HG03558 (cell line): Measurements from ENCODE around the gene PCNT.
"Not testable (repeated sequence)": the region's sequence is repeated elsewhere in the genome, so short reads cannot be mapped to it uniquely, and the experiment has no call there.

Experiments
- ATAC-seq: cut with Tn5 transposase; IDR thresholded peaks from one replicate; pipeline ENCODE4 v1.9.1; 2021; ENCODE audit warnings: moderate number of reproducible peaks; ENCODE audit not compliant: unreplicated experiment; ENCODE audit errors: extremely low read depth

Gene PCNT

DNA sequence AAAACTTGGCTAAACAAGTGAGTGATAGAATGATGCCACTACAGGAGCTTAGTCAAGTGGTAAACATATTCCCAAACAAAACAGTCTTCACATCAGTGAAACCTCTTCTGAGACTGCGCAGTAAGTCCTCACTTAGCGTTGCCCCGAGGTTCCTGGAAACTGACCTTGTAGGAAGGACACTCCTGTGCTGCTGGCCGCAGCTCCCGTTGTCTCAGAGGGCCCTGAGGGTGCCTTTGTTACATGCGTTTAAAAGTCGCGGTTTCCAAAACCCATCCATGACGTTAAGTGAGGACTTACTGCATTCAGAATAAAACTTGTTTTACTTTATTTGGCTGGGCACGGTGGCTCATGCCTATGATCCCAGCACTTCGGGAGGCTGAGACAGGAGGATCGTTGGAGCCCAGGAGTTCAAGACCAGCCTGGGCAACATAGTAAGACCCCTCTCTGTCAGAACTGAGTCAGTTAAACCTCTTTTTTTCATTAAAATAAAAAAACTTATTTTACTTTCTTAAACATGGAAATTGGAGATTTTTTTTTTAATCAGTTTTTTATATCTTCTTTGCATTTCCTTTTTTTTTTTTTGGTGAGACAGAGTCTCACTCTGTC is 98.8 kb downstream of the PCNT start:
- no peak for ATAC-seq

DNA sequence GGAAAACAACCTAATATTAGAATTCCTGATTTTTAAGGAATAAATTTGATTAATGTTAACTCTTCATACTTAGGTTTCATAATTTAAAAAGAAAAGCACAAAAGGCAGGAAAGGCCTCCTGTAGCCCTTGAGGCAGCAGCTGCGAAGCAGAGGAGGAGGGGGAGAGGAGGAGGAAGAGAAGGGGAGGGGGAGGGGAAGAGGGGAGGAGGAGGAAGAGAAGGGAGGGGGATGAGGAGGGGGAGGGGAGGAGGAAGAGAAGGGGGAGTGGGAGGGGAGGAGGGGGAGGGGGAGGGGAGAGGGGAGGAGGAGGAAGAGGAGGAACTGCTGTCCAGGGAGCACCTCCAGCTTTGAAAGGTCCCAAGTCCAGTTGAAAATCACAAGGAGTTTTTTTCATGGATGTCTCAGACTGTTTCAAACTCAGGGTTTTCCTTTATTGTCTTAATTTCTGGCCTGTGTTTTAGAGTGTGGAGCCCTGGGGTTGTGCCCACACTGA is 99.6 kb downstream of the PCNT start:
- ATAC-seq: no peak

DNA sequence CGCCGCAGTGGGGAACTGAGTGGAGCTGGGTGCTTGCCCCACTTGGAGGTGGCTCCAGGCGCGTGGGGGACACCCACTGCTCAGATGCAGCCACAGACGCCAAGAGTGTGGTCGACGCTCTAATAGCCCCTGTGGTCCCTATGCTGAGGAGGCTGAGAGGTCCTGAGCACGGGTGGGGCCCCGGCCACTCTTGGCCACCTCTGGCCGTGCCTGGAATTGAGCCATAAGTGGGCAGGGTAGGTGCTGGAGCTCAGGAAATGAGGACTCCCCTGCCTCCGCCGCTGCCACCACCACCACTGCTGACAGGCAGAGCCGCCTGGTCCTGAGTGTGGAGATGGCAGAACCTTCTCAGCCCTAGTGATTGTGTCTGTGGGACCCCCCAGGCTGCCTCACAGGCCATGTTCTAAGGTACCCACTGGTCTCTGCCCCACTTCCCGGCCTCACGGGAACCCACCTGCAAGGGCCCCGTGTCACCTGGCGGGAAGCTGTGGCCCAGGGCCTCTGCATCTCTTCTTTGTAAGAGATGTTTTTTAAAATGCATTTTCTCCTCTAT is 100.2 kb downstream of the PCNT start:
- ATAC-seq: no peak

DNA sequence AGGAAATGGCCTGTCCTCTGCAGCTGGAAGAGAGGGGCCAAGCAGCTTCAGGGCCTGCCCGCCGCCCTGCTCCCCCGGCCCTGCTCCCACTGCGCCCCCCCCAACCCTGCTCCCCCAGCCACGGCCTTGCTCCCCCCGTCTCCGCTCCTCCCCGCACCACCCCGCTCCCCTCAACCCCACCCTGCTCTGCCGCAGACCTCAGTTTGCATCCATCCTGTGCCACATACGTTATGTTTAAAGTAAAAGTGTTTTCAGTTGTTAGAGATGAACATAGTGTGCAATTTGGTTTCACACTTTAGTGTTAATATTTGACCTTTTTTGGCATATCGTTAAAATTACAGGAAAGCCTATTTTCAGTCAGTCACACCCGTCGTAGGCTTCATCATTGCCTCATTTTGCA is 100.7 kb downstream of the PCNT start:
- no peak for ATAC-seq

DNA sequence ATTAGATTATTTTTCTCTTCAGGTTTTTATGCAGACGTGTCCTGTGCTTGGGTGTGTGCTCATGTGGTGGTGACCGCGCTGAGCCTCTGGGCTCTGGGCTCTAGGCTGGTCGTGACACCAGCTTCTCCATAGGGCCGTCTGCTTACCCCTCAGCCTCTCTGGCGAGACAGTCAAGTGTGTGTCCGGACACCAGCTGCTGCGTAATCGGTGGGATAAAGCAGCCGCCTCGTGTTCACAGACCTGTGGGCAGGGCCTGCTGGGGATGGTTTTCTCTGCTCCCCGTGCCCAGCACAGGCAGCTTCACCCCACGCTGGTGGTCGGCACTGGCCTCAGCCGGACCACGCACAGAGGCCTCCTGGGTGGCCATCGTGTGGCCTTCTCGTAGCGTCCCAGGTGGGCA is 101.1 kb downstream of the PCNT start:
- no peak for ATAC-seq

DNA sequence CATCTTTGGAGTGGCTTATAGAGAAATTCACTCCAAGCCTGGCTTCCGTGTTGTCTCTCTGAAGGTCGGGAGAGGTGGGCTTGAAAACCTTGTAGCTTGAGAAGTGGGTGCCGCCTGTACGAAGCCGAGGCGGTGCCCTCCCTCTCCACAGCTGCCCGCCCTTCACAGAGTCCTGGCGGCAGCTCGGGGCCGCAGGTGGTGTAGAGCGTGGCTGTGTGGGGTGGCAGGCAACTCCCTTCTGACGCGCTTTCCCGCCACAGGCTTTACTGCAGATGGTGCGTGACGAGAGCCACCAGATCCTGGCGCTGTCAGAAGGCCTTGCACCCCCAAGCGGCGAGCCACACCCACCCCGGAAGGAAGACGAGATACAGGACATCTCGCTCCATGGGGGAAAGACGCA is 101.6 kb downstream of the PCNT start:
- ATAC-seq: no peak

DNA sequence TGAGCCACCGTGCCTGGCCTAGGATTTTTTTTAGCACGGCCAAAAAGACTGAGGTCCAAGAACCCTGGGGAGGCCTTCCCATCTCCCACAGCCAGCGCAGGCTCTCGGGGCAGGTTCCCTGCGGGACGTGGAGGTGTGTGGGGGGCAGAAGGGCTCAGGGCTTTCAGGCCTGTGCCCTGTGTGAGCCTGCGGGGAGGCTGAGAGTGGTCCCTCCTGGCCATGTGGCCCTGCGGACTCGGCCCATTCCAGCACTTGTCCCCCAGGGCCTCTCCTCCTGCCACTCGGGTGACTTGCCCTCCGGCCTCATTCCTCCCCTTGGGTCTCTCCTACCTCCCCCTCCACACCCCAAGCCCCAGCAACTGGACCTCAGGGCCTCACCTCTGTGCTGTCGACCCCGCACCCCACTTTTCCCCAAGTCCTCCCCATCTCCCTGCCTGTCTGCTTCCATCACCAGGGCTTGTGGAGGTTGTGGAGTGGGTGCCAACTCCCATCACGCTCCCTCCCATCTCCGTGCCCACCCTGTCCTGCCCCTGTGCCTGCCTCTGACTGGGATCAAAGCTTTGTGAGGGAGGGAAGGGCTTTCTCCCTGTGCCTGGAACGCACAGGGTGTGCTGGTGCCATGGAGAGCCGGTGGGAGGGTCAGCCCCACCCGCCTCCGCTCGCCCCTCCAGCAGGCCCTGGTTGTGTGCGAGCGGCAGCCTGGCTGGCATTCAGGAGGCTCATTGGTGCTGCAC is 102.5 kb downstream of the PCNT start:
- ATAC-seq: no peak

DNA sequence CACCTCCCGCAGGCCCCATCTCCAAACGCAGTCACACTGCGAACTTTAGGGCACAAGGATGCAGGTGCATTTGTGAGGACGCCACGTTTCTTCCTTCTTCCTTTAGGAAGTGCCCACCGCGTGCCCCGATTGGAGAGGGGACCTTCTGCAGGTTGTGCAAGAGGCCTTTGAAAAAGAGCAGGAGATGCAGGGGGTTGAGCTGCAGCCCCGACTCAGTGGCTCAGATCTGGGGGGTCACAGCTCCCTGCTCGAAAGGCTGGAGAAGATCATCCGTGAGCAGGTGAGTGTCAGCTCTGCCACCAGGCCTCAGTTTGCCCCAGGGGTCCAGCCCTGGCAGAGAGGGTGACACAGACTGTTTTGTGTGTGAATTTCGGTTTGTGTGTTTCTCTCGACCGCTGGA is 103.6 kb downstream of the PCNT start:
- ATAC-seq: no peak

DNA sequence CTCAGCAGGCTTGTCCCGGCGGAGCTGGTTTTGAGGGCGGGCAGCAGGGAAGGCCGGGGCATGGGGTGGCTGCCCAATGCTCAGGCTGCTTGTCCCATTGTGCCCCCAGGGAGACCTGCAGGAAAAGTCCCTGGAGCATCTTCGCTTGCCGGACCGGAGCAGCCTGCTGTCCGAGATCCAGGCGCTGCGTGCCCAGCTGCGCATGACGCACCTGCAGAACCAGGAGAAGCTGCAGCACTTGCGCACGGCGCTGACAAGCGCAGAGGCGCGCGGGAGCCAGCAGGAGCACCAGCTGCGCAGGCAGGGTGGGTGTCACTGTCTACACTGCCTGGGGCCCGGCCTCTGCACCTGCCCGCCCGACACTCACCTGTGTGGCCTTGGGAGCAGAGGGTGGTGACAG is 104.3 kb downstream of the PCNT start:
- no peak for ATAC-seq

DNA sequence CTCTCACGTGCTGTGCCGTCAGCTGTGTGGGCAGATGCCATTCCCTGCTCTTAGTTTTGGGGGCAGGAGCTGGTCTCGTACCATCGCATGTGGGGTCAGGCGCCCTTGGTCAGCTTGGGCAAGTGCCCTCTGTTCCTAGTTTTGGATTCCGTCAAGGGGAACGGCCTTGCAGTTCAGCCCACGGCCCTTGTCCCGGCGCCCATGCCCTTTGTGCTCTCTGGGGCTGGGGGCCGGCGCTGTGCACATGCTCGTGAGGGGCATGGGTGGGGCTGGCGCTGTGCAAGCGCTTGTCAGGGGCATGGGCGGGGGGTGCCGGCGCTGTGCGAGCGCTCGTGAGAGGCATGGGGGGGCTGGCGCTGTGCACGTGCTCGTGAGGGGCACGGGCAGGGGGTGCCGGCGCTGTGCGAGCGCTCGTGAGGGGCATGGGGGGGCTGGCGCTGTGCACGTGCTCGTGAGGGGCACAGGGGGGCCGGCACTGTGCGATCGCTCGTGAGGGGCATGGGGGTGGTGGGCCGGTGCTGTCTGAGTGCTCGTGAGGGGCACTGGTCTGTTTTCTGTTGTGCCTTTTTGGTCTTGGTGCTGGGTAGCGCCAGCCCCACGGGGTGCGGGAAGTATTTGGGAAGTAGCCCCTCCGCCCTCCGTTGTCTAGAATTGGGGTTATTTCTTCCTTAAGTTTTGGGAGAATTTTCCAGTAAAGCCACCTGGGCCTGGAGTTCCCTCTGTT is 105.2 kb downstream of the PCNT start:
- ATAC-seq: no peak

DNA sequence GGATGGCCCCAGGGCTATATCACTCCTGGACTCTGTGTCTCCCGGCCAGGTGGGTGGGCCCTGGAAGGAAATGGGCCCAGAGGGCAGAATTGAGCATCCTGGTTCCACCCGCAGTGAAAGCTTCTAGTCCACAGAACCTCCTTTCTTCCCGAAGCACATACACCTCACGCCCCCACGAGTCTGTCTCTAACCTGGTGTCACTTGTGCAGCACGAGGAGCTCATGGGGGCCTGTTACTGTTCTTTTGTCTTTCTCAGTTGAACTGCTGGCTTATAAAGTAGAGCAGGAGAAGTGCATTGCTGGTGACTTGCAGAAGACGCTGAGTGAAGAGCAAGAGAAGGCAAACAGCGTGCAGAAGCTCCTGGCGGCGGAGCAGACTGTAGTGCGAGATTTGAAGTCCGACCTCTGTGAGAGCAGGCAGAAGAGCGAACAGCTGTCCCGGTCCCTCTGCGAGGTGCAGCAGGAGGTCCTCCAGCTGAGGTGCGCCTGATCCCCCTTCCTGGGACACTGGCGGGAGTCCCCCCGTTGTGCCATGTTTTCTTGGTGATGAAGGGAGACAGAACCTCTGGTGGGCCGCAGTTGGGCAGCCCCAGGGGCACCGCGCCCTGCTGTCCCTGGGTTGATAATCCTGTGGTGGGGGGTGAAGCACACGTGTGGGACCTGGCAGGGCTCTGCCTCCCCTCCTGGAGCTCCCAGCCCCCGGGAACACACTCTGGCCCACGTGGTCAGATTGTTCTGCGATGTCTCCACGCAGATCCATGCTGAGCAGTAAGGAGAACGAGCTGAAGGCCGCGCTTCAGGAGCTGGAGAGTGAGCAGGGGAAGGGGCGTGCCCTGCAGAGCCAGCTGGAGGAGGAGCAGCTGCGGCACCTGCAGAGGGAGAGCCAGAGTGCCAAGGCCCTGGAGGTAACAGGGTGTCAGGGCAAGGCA is 106.1 kb downstream of the PCNT start:
- ATAC-seq: no peak

DNA sequence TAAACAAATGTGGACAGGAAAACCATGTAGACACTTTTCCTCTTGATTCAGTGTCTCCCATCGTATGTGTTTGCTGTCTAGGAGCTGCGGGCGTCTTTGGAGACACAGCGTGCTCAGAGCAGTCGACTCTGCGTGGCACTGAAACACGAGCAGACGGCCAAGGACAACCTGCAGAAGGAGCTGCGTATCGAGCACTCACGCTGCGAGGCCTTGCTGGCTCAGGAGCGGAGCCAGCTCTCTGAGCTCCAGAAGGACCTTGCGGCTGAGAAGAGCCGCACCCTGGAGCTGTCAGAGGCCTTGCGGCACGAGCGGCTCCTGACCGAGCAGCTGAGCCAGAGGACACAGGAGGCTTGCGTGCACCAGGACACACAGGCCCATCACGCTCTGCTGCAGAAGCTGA is 107.5 kb downstream of the PCNT start:
- no peak for ATAC-seq

DNA sequence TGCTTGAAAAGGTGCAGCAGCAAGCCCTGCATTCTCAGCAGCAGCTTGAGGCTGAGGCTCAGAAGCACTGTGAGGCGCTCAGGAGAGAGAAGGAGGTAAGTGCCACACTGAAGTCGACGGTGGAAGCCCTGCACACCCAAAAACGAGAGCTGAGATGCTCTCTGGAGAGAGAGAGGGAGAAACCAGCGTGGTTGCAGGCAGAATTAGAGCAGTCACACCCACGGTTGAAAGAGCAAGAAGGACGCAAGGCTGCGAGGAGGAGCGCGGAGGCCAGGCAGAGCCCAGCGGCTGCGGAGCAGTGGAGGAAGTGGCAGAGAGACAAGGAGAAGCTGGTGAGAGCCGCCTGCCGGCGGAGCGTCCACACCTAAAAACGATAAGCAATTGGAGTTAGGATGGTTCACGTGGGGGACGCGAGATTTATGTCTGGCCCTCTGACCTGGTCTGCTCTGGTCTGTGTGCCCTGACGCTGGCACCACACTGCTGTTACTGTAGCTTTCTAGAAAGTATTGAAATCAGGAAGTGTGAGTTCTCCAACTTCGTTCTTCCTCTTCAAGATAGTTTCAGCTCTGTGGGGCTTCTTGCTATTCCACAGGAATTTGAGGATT is 108.0 kb downstream of the PCNT start:
- no peak for ATAC-seq

DNA sequence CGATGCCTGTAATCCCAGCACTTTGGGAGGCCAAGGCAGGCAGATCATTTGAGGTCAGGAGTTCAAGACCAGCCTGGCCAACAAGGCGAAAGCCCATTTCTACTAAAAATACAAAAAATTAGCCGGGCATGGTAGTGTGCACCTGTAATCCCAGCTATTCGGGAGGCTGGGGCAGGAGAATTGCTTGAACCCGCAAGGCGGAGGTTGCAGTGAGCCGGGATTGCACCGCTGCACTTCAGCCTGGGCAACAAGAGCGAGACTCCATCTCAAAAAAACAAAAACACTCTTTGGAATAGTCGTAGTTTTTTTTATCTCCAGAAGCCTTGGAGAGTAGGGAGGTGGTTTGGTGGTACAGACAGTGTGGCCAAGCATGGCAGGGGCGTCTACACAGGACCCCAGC is 109.2 kb downstream of the PCNT start:
- not testable (repeated sequence) for ATAC-seq

DNA sequence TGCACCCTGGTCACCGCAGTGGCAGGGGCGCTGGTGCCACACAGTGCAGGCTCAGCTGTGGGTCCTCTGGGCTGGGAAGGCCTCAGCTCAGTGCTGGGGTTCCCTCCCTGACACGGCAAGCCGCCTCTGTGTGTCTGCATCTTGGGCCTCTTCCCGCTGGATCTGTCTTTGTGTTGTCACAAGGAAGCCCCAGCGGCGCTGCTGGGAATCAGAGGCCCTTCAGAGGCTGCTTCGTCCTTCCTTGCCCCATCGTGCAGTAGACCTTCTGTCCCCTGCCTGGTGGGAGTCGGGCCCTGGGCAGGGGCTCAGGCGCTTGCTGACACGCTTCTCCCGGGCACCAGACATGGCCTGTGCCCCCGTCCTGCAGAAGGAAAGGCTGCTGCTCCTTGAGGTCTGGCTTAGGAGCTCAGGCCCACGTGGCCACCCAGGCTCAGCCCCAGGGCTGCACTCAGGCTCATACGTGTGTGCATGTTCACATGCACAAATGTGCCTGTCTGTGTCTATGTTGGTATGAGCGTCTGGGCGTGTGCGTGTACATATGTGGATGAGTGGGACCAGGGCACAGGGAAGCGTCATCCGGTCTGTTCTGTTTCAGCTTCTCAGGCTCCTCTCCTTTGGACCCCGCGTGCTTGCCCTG is 110.5 kb downstream of the PCNT start:
- ATAC-seq: no peak

DNA sequence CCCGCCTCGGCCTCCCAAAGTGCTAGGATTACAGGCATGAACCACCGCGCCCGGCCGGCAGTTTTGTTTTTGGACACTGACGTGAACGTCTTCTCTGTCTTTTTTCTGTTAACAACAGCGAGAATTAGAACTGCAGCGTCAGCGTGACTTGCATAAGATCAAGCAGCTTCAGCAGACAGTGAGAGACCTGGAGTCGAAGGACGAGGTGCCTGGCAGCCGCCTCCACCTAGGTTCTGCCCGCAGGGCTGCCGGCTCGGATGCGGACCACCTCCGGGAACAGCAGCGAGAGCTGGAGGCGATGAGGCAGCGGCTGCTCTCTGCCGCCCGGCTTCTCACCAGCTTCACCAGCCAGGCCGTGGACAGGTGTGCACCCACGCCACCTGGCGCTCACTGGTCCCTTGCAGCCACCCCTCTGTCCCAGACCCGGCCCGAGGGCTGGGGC is 111.9 kb downstream of the PCNT start:
- no peak for ATAC-seq

DNA sequence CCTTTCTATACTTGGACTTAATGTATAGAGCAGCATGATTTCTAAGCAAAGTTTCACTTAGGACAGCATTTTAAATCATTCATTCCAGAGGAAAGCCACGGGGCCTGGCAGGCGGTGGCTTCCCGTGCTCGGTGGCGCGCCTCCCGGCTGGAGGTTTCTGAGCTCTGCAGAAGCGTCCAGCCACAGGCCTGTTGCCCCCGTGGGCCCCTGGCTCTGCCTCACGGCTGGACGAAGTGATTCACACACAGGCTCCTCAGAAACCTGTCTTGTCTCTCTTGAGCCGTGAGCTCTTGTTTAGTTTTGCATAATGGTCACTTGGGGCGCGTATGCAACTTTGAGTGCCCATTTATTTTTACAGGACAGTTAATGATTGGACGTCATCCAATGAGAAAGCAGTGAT is 112.7 kb downstream of the PCNT start:
- ATAC-seq: no peak

DNA sequence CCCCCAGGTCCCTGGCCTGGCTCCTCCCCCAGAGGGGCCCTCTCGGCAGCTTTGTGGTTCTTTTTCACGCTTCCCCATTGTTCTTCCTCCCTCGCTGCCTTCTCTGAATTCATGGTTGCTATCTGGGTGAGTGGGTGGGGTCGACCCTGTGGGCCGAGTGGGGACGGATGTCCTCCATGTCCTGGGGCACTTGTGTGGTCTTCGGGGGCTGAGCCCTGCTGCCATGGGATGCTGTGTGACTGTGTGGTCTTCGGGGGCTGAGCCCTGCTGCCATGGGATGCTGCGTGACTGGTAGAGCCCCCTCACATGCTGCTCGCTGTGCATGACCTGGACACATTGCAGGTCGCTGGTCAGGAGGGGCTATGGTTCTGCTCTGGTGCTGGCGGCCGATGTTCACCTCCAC is 113.1 kb downstream of the PCNT start:
- ATAC-seq: no peak

DNA sequence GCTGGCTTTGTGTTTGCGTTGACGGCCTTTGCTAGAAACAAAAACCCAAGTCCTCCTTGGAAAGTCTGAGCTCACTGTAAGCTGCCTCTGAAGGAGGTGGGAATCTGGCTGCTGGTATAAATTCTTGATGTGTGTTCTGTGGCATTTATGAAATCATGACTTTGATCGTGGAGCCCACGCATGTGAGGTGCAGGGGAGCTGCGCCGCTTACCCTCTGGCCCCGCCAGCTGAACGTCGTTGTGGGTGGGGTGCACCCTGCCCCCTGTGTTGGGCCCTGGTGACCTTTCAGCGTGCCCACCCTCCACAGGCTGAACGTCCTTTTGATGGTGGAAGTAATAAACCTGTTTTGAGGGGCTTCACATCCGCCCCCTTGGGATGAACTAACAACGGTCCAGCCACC is 113.6 kb downstream of the PCNT start:
- ATAC-seq: no peak
